ENCODE measurements around the gene CSMD2. TPM values are rescaled to one million over a fixed set of nuclear protein-coding genes. Genes with fewer than 3 reads are reported as not detected.

Gene CSMD2
- total RNA-seq, 2 donors from 2014 or later, result not detected

GRCh38 chr1:33507661-33508060 lies 657.4 kb downstream of the CSMD2 start:
- no peak overlapping the region for H3K27ac Mint-ChIP-seq
- no peaks in the 10 kb centered on the region for H3K9me3 Mint-ChIP-seq

GRCh38 chr1:33503506-33503905 lies 661.5 kb downstream of the CSMD2 start:
- H3K4me3 Mint-ChIP-seq, result no peak overlapping the region

More at GRCh38 chr1:33507661-33508060, 657.4 kb downstream of the CSMD2 start:
- no peaks in the 10 kb centered on the region for H3K36me3 Mint-ChIP-seq (ENCODE audit: low read depth)
- H3K27me3 Mint-ChIP-seq, result no peaks in the 10 kb centered on the region
- H3K4me1 Mint-ChIP-seq, result no peaks in the 10 kb centered on the region
- H3K4me3 Mint-ChIP-seq, result no peak overlapping the region
- no peak for ATAC-seq (replicated peaks)

GRCh38 chr1:33502726-33503125 lies 662.3 kb downstream of the CSMD2 start:
- Mint-ChIP-seq H3K27ac (no peak overlapping the region), H3K9me3 (peaks cover 9% of the 10 kb centered on the region), H3K27me3 (no peaks in the 10 kb centered on the region), H3K4me3 (no peak overlapping the region), H3K4me1 (no peaks in the 10 kb centered on the region), H3K36me3 (ENCODE audit: low read depth) (no peaks in the 10 kb centered on the region)
- no peak for ATAC-seq (replicated peaks)

More at GRCh38 chr1:33503506-33503905, 661.5 kb downstream of the CSMD2 start:
- ATAC-seq (replicated peaks), result no peak
- H3K4me1 Mint-ChIP-seq, result no peaks in the 10 kb centered on the region
- H3K9me3 Mint-ChIP-seq, result peaks cover 5% of the 10 kb centered on the region
- no peaks in the 10 kb centered on the region for H3K36me3 Mint-ChIP-seq (ENCODE audit: low read depth)
- no peak overlapping the region for H3K27ac Mint-ChIP-seq
- no peaks in the 10 kb centered on the region for H3K27me3 Mint-ChIP-seq

GRCh38 chr1:33501774-33502173 lies 663.3 kb downstream of the CSMD2 start:
- ATAC-seq (replicated peaks), result no peak
- Mint-ChIP-seq H3K27ac (no peak overlapping the region), H3K36me3 (ENCODE audit: low read depth) (no peaks in the 10 kb centered on the region), H3K4me3 (no peak overlapping the region), H3K4me1 (no peaks in the 10 kb centered on the region), H3K27me3 (no peaks in the 10 kb centered on the region), H3K9me3 (peaks cover 16% of the 10 kb centered on the region)

GRCh38 chr1:33501309-33501708 lies 663.7 kb downstream of the CSMD2 start:
- Mint-ChIP-seq H3K36me3 (ENCODE audit: low read depth) (no peaks in the 10 kb centered on the region), H3K4me3 (no peak overlapping the region), H3K9me3 (peaks cover 17% of the 10 kb centered on the region), H3K27ac (no peak overlapping the region), H3K4me1 (no peaks in the 10 kb centered on the region), H3K27me3 (no peaks in the 10 kb centered on the region)
- ATAC-seq (replicated peaks), result no peak

GRCh38 chr1:33500547-33500946 lies 664.5 kb downstream of the CSMD2 start:
- Mint-ChIP-seq H3K4me3 (no peak overlapping the region), H3K9me3 (peaks cover 25% of the 10 kb centered on the region), H3K27ac (no peak overlapping the region), H3K36me3 (ENCODE audit: low read depth) (no peaks in the 10 kb centered on the region), H3K4me1 (no peaks in the 10 kb centered on the region), H3K27me3 (no peaks in the 10 kb centered on the region)
- no peak for ATAC-seq (replicated peaks)

- no peaks in the 10 kb centered on the region for H3K27me3 Mint-ChIP-seq
- H3K4me3 Mint-ChIP-seq, result no peak overlapping the region
- H3K9me3 Mint-ChIP-seq, result peaks cover 43% of the 10 kb centered on the region
- no peaks in the 10 kb centered on the region for H3K4me1 Mint-ChIP-seq
- H3K27ac Mint-ChIP-seq, result no peak overlapping the region
- ATAC-seq (replicated peaks), result no peak
- H3K36me3 Mint-ChIP-seq (ENCODE audit: low read depth), result peaks cover 20% of the 10 kb centered on the region
Measured at GRCh38 chr1:33497410-33497809, 667.6 kb downstream of the CSMD2 start.

- Mint-ChIP-seq H3K4me1 (no peaks in the 10 kb centered on the region), H3K36me3 (ENCODE audit: low read depth) (peaks cover 43% of the 10 kb centered on the region), H3K27me3 (no peaks in the 10 kb centered on the region), H3K27ac (no peak overlapping the region), H3K9me3 (peaks cover 45% of the 10 kb centered on the region), H3K4me3 (no peak overlapping the region)
- no peak for ATAC-seq (replicated peaks)
Measured at GRCh38 chr1:33494929-33495328, 670.1 kb downstream of the CSMD2 start.

GRCh38 chr1:33488624-33489023 lies 676.4 kb downstream of the CSMD2 start:
- peaks cover 15% of the 10 kb centered on the region for H3K9me3 Mint-ChIP-seq
- H3K4me3 Mint-ChIP-seq, result no peak overlapping the region
- peaks cover 81% of the 10 kb centered on the region for H3K36me3 Mint-ChIP-seq (ENCODE audit: low read depth)
- no peaks in the 10 kb centered on the region for H3K4me1 Mint-ChIP-seq
- no peak overlapping the region for H3K27ac Mint-ChIP-seq
- H3K27me3 Mint-ChIP-seq, result no peaks in the 10 kb centered on the region
- no peak for ATAC-seq (replicated peaks)

- no peak for ATAC-seq (replicated peaks)
- Mint-ChIP-seq H3K36me3 (ENCODE audit: low read depth) (peaks cover 45% of the 10 kb centered on the region), H3K4me3 (no peak overlapping the region), H3K27ac (no peak overlapping the region), H3K27me3 (no peaks in the 10 kb centered on the region), H3K4me1 (peaks cover 6% of the 10 kb centered on the region), H3K9me3 (peaks cover 7% of the 10 kb centered on the region)
Measured at GRCh38 chr1:33482412-33482811, 682.6 kb downstream of the CSMD2 start.

GRCh38 chr1:33477451-33477850 lies 687.6 kb downstream of the CSMD2 start:
- ATAC-seq (replicated peaks), result no peak
- Mint-ChIP-seq H3K4me3 (no peak overlapping the region), H3K9me3 (no peaks in the 10 kb centered on the region)

GRCh38 chr1:33473900-33474299 lies 691.1 kb downstream of the CSMD2 start:
- peak overlapping the region; percentile 86 for H3K4me3 Mint-ChIP-seq
- ATAC-seq (replicated peaks), result no peak

More at GRCh38 chr1:33477451-33477850, 687.6 kb downstream of the CSMD2 start:
- peaks cover 20% of the 10 kb centered on the region for H3K4me1 Mint-ChIP-seq
- no peak overlapping the region for H3K27ac Mint-ChIP-seq
- peaks cover 14% of the 10 kb centered on the region for H3K36me3 Mint-ChIP-seq (ENCODE audit: low read depth)
- no peaks in the 10 kb centered on the region for H3K27me3 Mint-ChIP-seq

GRCh38 chr1:33472269-33472980 lies 692.6 kb downstream of the CSMD2 start, which contains the start of gene ZSCAN20:
Gene ZSCAN20 (plus strand): TSS chr1:33472645. CDS start chr1:33479289, 6,644 bp downstream.
- ATAC-seq (replicated peaks), result peak; percentile 97
- Mint-ChIP-seq H3K4me1 (peaks cover 24% of the 10 kb centered on the region), H3K27me3 (no peaks in the 10 kb centered on the region), H3K27ac (peak within 1 kb of the TSS; percentile 83), H3K36me3 (ENCODE audit: low read depth) (no peaks in the 10 kb centered on the region), H3K9me3 (no peaks in the 10 kb centered on the region), H3K4me3 (peak within 1 kb of the TSS; percentile 86)

More at GRCh38 chr1:33473900-33474299, 691.1 kb downstream of the CSMD2 start:
- no peaks in the 10 kb centered on the region for H3K9me3 Mint-ChIP-seq
- H3K27me3 Mint-ChIP-seq, result no peaks in the 10 kb centered on the region
- H3K36me3 Mint-ChIP-seq (ENCODE audit: low read depth), result no peaks in the 10 kb centered on the region
- H3K27ac Mint-ChIP-seq, result peak overlapping the region; percentile 83
- H3K4me1 Mint-ChIP-seq, result peaks cover 30% of the 10 kb centered on the region

GRCh38 chr1:33471416-33471815 lies 693.6 kb downstream of the CSMD2 start:
- Mint-ChIP-seq H3K27ac (peak overlapping the region; percentile 83), H3K27me3 (no peaks in the 10 kb centered on the region), H3K9me3 (no peaks in the 10 kb centered on the region), H3K4me3 (peak overlapping the region; percentile 86), H3K36me3 (ENCODE audit: low read depth) (no peaks in the 10 kb centered on the region), H3K4me1 (peaks cover 21% of the 10 kb centered on the region)
- ATAC-seq (replicated peaks), result no peak

- H3K27me3 Mint-ChIP-seq, result no peaks in the 10 kb centered on the region
- H3K36me3 Mint-ChIP-seq (ENCODE audit: low read depth), result no peaks in the 10 kb centered on the region
- H3K4me1 Mint-ChIP-seq, result peaks cover 21% of the 10 kb centered on the region
- peak; percentile 57 for ATAC-seq (replicated peaks)
- peak overlapping the region; percentile 40 for H3K4me3 Mint-ChIP-seq
- no peaks in the 10 kb centered on the region for H3K9me3 Mint-ChIP-seq
- H3K27ac Mint-ChIP-seq, result no peak overlapping the region
Measured at GRCh38 chr1:33470495-33471012, 694.5 kb downstream of the CSMD2 start.
